ENCODE results near the gene GALNT10.
"Not testable (repeated sequence)": the region's sequence is repeated elsewhere in the genome, so short reads cannot be mapped to it uniquely, and the experiment has no call there.

GALNT10 gene

GRCh38 chr5:154355129-154355611 lies 164.6 kb downstream of the GALNT10 start:
- Histone ChIP-seq H3K9ac (ENCODE audit: low read length in 2 of 2) (no peak overlapping the region), H3K4me3 (ENCODE audit: low read length in 2 of 2) (no peak overlapping the region), H3K27me3 (ENCODE audit: control insufficient read depth in 1 of 2, insufficient read depth in 2 of 2, low read length in 2 of 2) (no peaks in the 10 kb centered on the region), H3K36me3 (ENCODE audit: control insufficient read depth in 2 of 2, insufficient read depth in 2 of 2, low read length in 2 of 2) (peaks cover 0 to 3% of the 10 kb centered on the region in 2 donors), H3K9me3 (ENCODE audit: control insufficient read depth in 2 of 2, low read length in 2 of 2) (no peaks in the 10 kb centered on the region), H3K4me1 (ENCODE audit: control insufficient read depth, insufficient read depth, low read length) (peaks cover 7% of the 10 kb centered on the region), H3K27ac (ENCODE audit: low read length) (no peak overlapping the region)

- Histone ChIP-seq H3K27ac (ENCODE audit: low read length) (no peak overlapping the region), H3K27me3 (ENCODE audit: control insufficient read depth in 1 of 2, insufficient read depth in 2 of 2, low read length in 2 of 2) (no peaks in the 10 kb centered on the region), H3K36me3 (ENCODE audit: control insufficient read depth in 2 of 2, insufficient read depth in 2 of 2, low read length in 2 of 2) (peaks cover 0 to 3% of the 10 kb centered on the region in 2 donors), H3K9ac (ENCODE audit: low read length in 2 of 2) (no peak overlapping the region), H3K4me1 (ENCODE audit: control insufficient read depth, insufficient read depth, low read length) (peaks cover 7% of the 10 kb centered on the region), H3K9me3 (ENCODE audit: control insufficient read depth in 2 of 2, low read length in 2 of 2) (no peaks in the 10 kb centered on the region), H3K4me3 (ENCODE audit: low read length in 2 of 2) (no peak overlapping the region)
These were observed 165.6 kb downstream of the GALNT10 start for GRCh38 chr5:154356020-154356655.

GRCh38 chr5:154356958-154357357 lies 166.4 kb downstream of the GALNT10 start:
- Histone ChIP-seq H3K36me3 (ENCODE audit: control insufficient read depth in 2 of 2, insufficient read depth in 2 of 2, low read length in 2 of 2) (peaks cover 0 to 5% of the 10 kb centered on the region in 2 donors), H3K4me1 (ENCODE audit: control insufficient read depth, insufficient read depth, low read length) (peaks cover 7% of the 10 kb centered on the region), H3K9ac (ENCODE audit: low read length in 2 of 2) (no peak overlapping the region), H3K27ac (ENCODE audit: low read length) (no peak overlapping the region), H3K4me3 (ENCODE audit: low read length in 2 of 2) (no peak overlapping the region), H3K27me3 (ENCODE audit: control insufficient read depth in 1 of 2, insufficient read depth in 2 of 2, low read length in 2 of 2) (no peaks in the 10 kb centered on the region), H3K9me3 (ENCODE audit: control insufficient read depth in 2 of 2, low read length in 2 of 2) (no peaks in the 10 kb centered on the region)

GRCh38 chr5:154358516-154359220 lies 168.1 kb downstream of the GALNT10 start:
- Histone ChIP-seq H3K27me3 (ENCODE audit: control insufficient read depth in 1 of 2, insufficient read depth in 2 of 2, low read length in 2 of 2) (no peaks in the 10 kb centered on the region), H3K36me3 (ENCODE audit: control insufficient read depth in 2 of 2, insufficient read depth in 2 of 2, low read length in 2 of 2) (peaks cover 0 to 2% of the 10 kb centered on the region in 2 donors), H3K27ac (ENCODE audit: low read length) (no peak overlapping the region), H3K4me1 (ENCODE audit: control insufficient read depth, insufficient read depth, low read length) (peaks cover 7% of the 10 kb centered on the region), H3K9me3 (ENCODE audit: control insufficient read depth in 2 of 2, low read length in 2 of 2) (no peaks in the 10 kb centered on the region), H3K4me3 (ENCODE audit: low read length in 2 of 2) (no peak overlapping the region), H3K9ac (ENCODE audit: low read length in 2 of 2) (no peak overlapping the region)

GRCh38 chr5:154359221-154359573 lies 168.7 kb downstream of the GALNT10 start:
- Histone ChIP-seq H3K9ac (ENCODE audit: low read length in 2 of 2) (no peak overlapping the region), H3K36me3 (ENCODE audit: control insufficient read depth in 2 of 2, insufficient read depth in 2 of 2, low read length in 2 of 2) (peaks cover 0 to 2% of the 10 kb centered on the region in 2 donors), H3K27ac (ENCODE audit: low read length) (no peak overlapping the region), H3K9me3 (ENCODE audit: control insufficient read depth in 2 of 2, low read length in 2 of 2) (no peaks in the 10 kb centered on the region), H3K4me1 (ENCODE audit: control insufficient read depth, insufficient read depth, low read length) (peaks cover 7% of the 10 kb centered on the region), H3K27me3 (ENCODE audit: control insufficient read depth in 1 of 2, insufficient read depth in 2 of 2, low read length in 2 of 2) (no peaks in the 10 kb centered on the region), H3K4me3 (ENCODE audit: low read length in 2 of 2) (no peak overlapping the region)

GRCh38 chr5:154360241-154360640 lies 169.7 kb downstream of the GALNT10 start:
- H3K27me3 ChIP-seq (ENCODE audit: control insufficient read depth in 1 of 2, insufficient read depth in 2 of 2, low read length in 2 of 2); H3K4me1 ChIP-seq (ENCODE audit: control insufficient read depth, insufficient read depth, low read length); H3K36me3 ChIP-seq (ENCODE audit: control insufficient read depth in 2 of 2, insufficient read depth in 2 of 2, low read length in 2 of 2); H3K9ac ChIP-seq (ENCODE audit: low read length in 2 of 2); H3K9me3 ChIP-seq (ENCODE audit: control insufficient read depth in 2 of 2, low read length in 2 of 2); H3K27ac ChIP-seq (ENCODE audit: low read length); H3K4me3 ChIP-seq (ENCODE audit: low read length in 2 of 2): not testable (repeated sequence)

- H3K4me3 ChIP-seq (ENCODE audit: low read length in 2 of 2) = no peak overlapping the region
- H3K27me3 ChIP-seq (ENCODE audit: control insufficient read depth in 1 of 2, insufficient read depth in 2 of 2, low read length in 2 of 2) = no peaks in the 10 kb centered on the region
- H3K27ac ChIP-seq (ENCODE audit: low read length) = no peak overlapping the region
- no peaks in the 10 kb centered on the region for H3K9me3 ChIP-seq (ENCODE audit: control insufficient read depth in 2 of 2, low read length in 2 of 2)
- peaks cover 10% of the 10 kb centered on the region for H3K4me1 ChIP-seq (ENCODE audit: control insufficient read depth, insufficient read depth, low read length)
- H3K36me3 ChIP-seq (ENCODE audit: control insufficient read depth in 2 of 2, insufficient read depth in 2 of 2, low read length in 2 of 2) = peaks cover 0 to 2% of the 10 kb centered on the region in 2 donors
- no peak overlapping the region for H3K9ac ChIP-seq (ENCODE audit: low read length in 2 of 2)
These were observed 172.9 kb downstream of the GALNT10 start for GRCh38 chr5:154363411-154363810.

GRCh38 chr5:154364771-154365170 lies 174.2 kb downstream of the GALNT10 start:
- no peak overlapping the region for H3K9ac ChIP-seq (ENCODE audit: low read length in 2 of 2)
- peaks cover 8% of the 10 kb centered on the region for H3K4me1 ChIP-seq (ENCODE audit: control insufficient read depth, insufficient read depth, low read length)
- H3K36me3 ChIP-seq (ENCODE audit: control insufficient read depth in 2 of 2, insufficient read depth in 2 of 2, low read length in 2 of 2) = peaks cover 0 to 2% of the 10 kb centered on the region in 2 donors
- H3K9me3 ChIP-seq (ENCODE audit: control insufficient read depth in 2 of 2, low read length in 2 of 2) = no peaks in the 10 kb centered on the region
- H3K4me3 ChIP-seq (ENCODE audit: low read length in 2 of 2) = no peak overlapping the region
- no peak overlapping the region for H3K27ac ChIP-seq (ENCODE audit: low read length)
- H3K27me3 ChIP-seq (ENCODE audit: control insufficient read depth in 1 of 2, insufficient read depth in 2 of 2, low read length in 2 of 2) = no peaks in the 10 kb centered on the region

DNA sequence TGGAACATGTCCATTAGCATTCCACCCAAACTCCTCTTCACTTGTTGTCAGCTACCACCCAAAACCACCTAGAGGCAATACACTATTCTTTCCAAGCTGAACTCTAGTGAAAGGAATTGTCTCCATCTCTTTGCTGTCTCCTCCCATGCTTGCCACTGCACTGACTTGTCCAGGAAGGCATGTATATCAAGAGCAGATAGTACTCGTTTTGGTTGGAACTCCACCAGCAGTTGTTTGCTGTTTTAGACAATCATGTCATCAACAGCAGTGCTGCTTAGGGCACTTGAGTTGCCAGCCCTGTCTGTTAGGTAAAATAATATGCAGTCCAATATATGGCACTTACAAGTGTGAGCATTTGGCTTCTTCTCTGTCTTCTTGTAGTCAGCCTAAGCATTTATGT lies 175.3 kb downstream of the GALNT10 start:
- no peak overlapping the region for H3K27ac ChIP-seq (ENCODE audit: low read length)
- no peaks in the 10 kb centered on the region for H3K9me3 ChIP-seq (ENCODE audit: control insufficient read depth in 2 of 2, low read length in 2 of 2)
- peaks cover 8% of the 10 kb centered on the region for H3K4me1 ChIP-seq (ENCODE audit: control insufficient read depth, insufficient read depth, low read length)

GRCh38 chr5:154366353-154366752 lies 175.8 kb downstream of the GALNT10 start:
- peaks cover 12% of the 10 kb centered on the region for H3K4me1 ChIP-seq (ENCODE audit: control insufficient read depth, insufficient read depth, low read length)
- no peak overlapping the region for H3K27ac ChIP-seq (ENCODE audit: low read length)
- no peak overlapping the region for H3K9ac ChIP-seq (ENCODE audit: low read length in 2 of 2)

More for the DNA sequence above, 175.3 kb downstream of the GALNT10 start:
- no peak overlapping the region for H3K9ac ChIP-seq (ENCODE audit: low read length in 2 of 2)
- H3K4me3 ChIP-seq (ENCODE audit: low read length in 2 of 2) = no peak overlapping the region
- H3K36me3 ChIP-seq (ENCODE audit: control insufficient read depth in 2 of 2, insufficient read depth in 2 of 2, low read length in 2 of 2) = peaks cover 0 to 2% of the 10 kb centered on the region in 2 donors
- no peaks in the 10 kb centered on the region for H3K27me3 ChIP-seq (ENCODE audit: control insufficient read depth in 1 of 2, insufficient read depth in 2 of 2, low read length in 2 of 2)

DNA sequence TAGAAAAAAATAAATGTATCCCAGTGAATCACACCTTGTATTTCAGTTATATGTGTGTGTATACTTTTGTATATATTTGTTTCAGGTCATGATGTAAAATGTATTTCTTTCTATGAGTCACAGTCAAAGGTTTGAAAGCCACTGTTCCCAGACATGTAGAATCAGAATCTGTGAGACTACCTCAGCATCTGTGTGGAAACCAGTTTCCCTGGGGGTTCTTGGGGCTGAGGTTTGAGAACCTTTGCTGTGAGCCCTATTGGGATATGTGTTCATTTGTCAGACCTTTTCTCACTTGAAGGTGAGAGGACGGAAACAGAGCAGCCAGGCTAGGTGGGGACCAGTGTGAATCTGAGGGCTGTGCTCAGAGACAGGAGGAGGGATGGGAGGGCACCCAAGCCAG lies 176.6 kb downstream of the GALNT10 start:
- no peak overlapping the region for H3K27ac ChIP-seq (ENCODE audit: low read length)
- H3K27me3 ChIP-seq (ENCODE audit: control insufficient read depth in 1 of 2, insufficient read depth in 2 of 2, low read length in 2 of 2) = no peaks in the 10 kb centered on the region
- H3K4me1 ChIP-seq (ENCODE audit: control insufficient read depth, insufficient read depth, low read length) = peaks cover 12% of the 10 kb centered on the region
- no peaks in the 10 kb centered on the region for H3K36me3 ChIP-seq (ENCODE audit: control insufficient read depth in 2 of 2, insufficient read depth in 2 of 2, low read length in 2 of 2)
- no peaks in the 10 kb centered on the region for H3K9me3 ChIP-seq (ENCODE audit: control insufficient read depth in 2 of 2, low read length in 2 of 2)
- no peak overlapping the region for H3K4me3 ChIP-seq (ENCODE audit: low read length in 2 of 2)
- no peak overlapping the region for H3K9ac ChIP-seq (ENCODE audit: low read length in 2 of 2)

More at GRCh38 chr5:154366353-154366752, 175.8 kb downstream of the GALNT10 start:
- Histone ChIP-seq H3K9me3 (ENCODE audit: control insufficient read depth in 2 of 2, low read length in 2 of 2) (no peaks in the 10 kb centered on the region), H3K27me3 (ENCODE audit: control insufficient read depth in 1 of 2, insufficient read depth in 2 of 2, low read length in 2 of 2) (no peaks in the 10 kb centered on the region), H3K4me3 (ENCODE audit: low read length in 2 of 2) (no peak overlapping the region), H3K36me3 (ENCODE audit: control insufficient read depth in 2 of 2, insufficient read depth in 2 of 2, low read length in 2 of 2) (peaks cover 0 to 2% of the 10 kb centered on the region in 2 donors)
